OCI-LY7 (cell line): ENCODE measurements around the gene DMRTC1. TPM values are rescaled to one million over a fixed set of nuclear protein-coding genes. Genes with fewer than 3 reads are reported as not detected.
"Not testable (repeated sequence)": the region's sequence is repeated elsewhere in the genome, so short reads cannot be mapped to it uniquely, and the experiment has no call there.

ENCODE experiments used
- BruUV-seq: library from RNA; stranded (reverse); fragments of 400-500 nt; replicated peaks from 2 replicates; lab custom pipeline; 2021; lab: Mats Ljungman, UMichigan
- CTCF ChIA-PET: fragments of 300-600 bp; sonication (Branson Sonifier 250); formaldehyde crosslinking; loops from one replicate; lab custom pipeline; 2022; ENCODE audit warnings: antibody characterized with exemption; ENCODE audit not compliant: unreplicated experiment; lab: Charles Lee
- POLR2A ChIA-PET: fragments of 300-600 bp; sonication (Branson Sonifier 250); formaldehyde crosslinking; loops from one replicate; lab custom pipeline; 2022; ENCODE audit warnings: antibody characterized with exemption; lab: Charles Lee
- DNase-seq: peaks from one replicate; pipeline ENCODE4 v3.0.0-alpha.2; 2015; ENCODE audit warnings: low spot score
- H2AFZ ChIP-seq: fragments of 200-600 bp; sonication (generic), shearing (Covaris generic); 2 replicates; pipeline ENCODE4 v1.6.1; 2014; ENCODE audit warnings: mild to moderate bottlenecking, antibody characterized with exemption, low read length, moderate library complexity
- H3K27ac ChIP-seq: fragments of 200-600 bp; sonication (generic); 2 replicates; pipeline ENCODE4 v1.5.1; 2014; ENCODE audit warnings: mixed run types, low read depth, mild to moderate bottlenecking, moderate library complexity, low read length, inconsistent platforms; ENCODE audit not compliant: poor library complexity, severe bottlenecking
- H3K36me3 ChIP-seq: fragments of 200-600 bp; sonication (generic); 2 replicates; pipeline ENCODE4 v1.6.1; 2014; ENCODE audit warnings: mild to moderate bottlenecking, antibody characterized with exemption, low read length, moderate library complexity, mixed read lengths; ENCODE audit not compliant: insufficient read depth
- H3K4me1 ChIP-seq: fragments of 200-600 bp; sonication (generic); 2 replicates; pipeline ENCODE4 v1.5.1; 2014; ENCODE audit warnings: mild to moderate bottlenecking, low read length; ENCODE audit not compliant: insufficient read depth, poor library complexity, severe bottlenecking
- H3K4me2 ChIP-seq: fragments of 200-600 bp; sonication (generic); 2 replicates; pipeline ENCODE4 v1.6.1; 2014; ENCODE audit warnings: mild to moderate bottlenecking, low read length
- H3K4me3 ChIP-seq: fragments of 200-600 bp; sonication (generic); 2 replicates; pipeline ENCODE4 v1.5.1; 2014; ENCODE audit warnings: mild to moderate bottlenecking, low read depth, low read length; ENCODE audit not compliant: poor library complexity, severe bottlenecking
- H3K79me2 ChIP-seq: fragments of 200-600 bp; sonication (generic); 2 replicates; pipeline ENCODE4 v1.6.1; 2016; ENCODE audit warnings: low read depth, mild to moderate bottlenecking, low read length, moderate library complexity, mixed read lengths; ENCODE audit not compliant: insufficient read depth
- H3K9me2 ChIP-seq: fragments of 200-600 bp; sonication (generic); 2 replicates; pipeline ENCODE4 v1.6.1; 2016; ENCODE audit warnings: mild to moderate bottlenecking, low read length, mixed read lengths; ENCODE audit not compliant: insufficient read depth
- H3K9me3 ChIP-seq: fragments of 200-600 bp; sonication (generic); 2 replicates; pipeline ENCODE4 v1.6.1; 2014; ENCODE audit warnings: mild to moderate bottlenecking, mixed run types, low read length, mixed read lengths
- H4K20me1 ChIP-seq: fragments of 200-600 bp; sonication (generic); 2 replicates; pipeline ENCODE4 v1.6.1; 2014; ENCODE audit warnings: mild to moderate bottlenecking, antibody characterized with exemption, low read length, moderate library complexity, mixed read lengths; ENCODE audit not compliant: insufficient read depth
- intact Hi-C: fragments of 100-400 bp; cut with micrococcal nuclease; formaldehyde crosslinking; loops from one replicate; pipeline ENCODE4 v1.10.0; 2022; ENCODE audit not compliant: unreplicated experiment
- total RNA-seq, 2 experiments: library from RNA; depleted of rRNA in 1 of 2; stranded (reverse); fragments of >200 nt in 1 of 2; shearing (Covaris generic) in 1 of 2; gene quantifications; 2 replicates each; pipeline ENCODE4 v1.2.3, GENCODE V29; 2014 to 2022

Gene DMRTC1
- total RNA-seq, 2 experiments from 2014 or later, result not detected

DNA sequence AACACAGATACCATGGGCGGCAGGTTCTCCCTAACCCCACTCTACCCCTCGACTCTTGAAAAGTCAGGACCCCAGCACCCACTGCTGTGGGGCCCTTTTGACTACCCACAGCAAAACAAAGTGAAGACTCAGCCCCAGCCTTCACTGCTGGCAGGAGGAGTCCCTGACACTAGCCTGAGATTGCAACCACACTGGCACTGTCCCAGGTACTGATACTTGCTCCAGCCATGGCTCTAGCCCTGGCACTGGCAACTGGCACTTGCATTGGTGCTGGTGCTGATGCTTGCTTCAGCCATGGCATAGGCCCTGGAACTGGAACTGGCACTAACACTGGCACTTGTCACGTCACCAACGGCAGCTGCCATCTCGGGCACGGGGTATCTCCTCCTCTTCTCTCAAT lies 1.4 kb downstream of the DMRTC1 start:
- POLR2A ChIA-PET, H3K4me3 ChIP-seq, H2AFZ ChIP-seq, H3K79me2 ChIP-seq, BruUV-seq, H3K9me3 ChIP-seq, H4K20me1 ChIP-seq, H3K27ac ChIP-seq, H3K9me2 ChIP-seq, intact Hi-C loops, H3K4me1 ChIP-seq, DNase-seq, CTCF ChIA-PET, H3K36me3 ChIP-seq, H3K4me2 ChIP-seq: not testable (repeated sequence)

DNA sequence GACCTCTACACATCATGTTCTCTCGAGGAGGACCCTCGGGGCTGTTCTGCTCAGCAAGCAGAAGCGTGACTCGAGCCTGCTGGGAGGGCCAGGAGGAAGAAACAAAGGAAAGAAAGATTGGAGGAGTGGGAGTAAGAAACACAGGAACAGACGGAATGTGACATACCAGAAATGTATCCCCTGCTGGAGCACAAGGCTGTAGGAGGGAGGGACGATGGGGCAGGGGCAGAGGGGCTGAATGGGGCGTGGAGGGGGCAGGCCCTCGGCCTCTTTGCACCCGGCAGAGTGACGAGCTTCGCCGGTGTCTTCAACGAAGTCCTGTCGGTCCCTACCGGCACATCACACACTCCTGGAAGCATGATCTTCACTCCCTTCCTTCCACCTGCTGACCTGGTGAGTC lies 5.7 kb downstream of the DMRTC1 start, which contains the start of gene FAM236A:
FAM236A (plus strand) TSS at position 301 of the 400 bp plus-strand sequence; CDS start at position 358, 57 bp downstream.
- H3K9me3 ChIP-seq, H3K4me2 ChIP-seq, H3K79me2 ChIP-seq, H3K9me2 ChIP-seq, H3K4me3 ChIP-seq, DNase-seq, H3K4me1 ChIP-seq, H2AFZ ChIP-seq, BruUV-seq, H3K27ac ChIP-seq, intact Hi-C loops, H3K36me3 ChIP-seq, H4K20me1 ChIP-seq, POLR2A ChIA-PET, CTCF ChIA-PET: not testable (repeated sequence)

- CTCF ChIA-PET, DNase-seq, BruUV-seq, H3K27ac ChIP-seq, H3K4me1 ChIP-seq, POLR2A ChIA-PET, H3K4me3 ChIP-seq, H3K79me2 ChIP-seq, H3K4me2 ChIP-seq, H2AFZ ChIP-seq, intact Hi-C loops, H3K9me3 ChIP-seq, H3K9me2 ChIP-seq, H4K20me1 ChIP-seq, H3K36me3 ChIP-seq: not testable (repeated sequence)
Measured at GRCh38 chrX:72936882-72937455, 6.7 kb downstream of the DMRTC1 start.

GRCh38 chrX:72936455-72936854 lies 7.2 kb downstream of the DMRTC1 start:
- BruUV-seq, H4K20me1 ChIP-seq, H3K27ac ChIP-seq, H2AFZ ChIP-seq, H3K79me2 ChIP-seq, H3K4me1 ChIP-seq, H3K9me2 ChIP-seq, DNase-seq, H3K36me3 ChIP-seq, H3K4me2 ChIP-seq, POLR2A ChIA-PET, H3K4me3 ChIP-seq, intact Hi-C loops, CTCF ChIA-PET, H3K9me3 ChIP-seq: not testable (repeated sequence)

DNA sequence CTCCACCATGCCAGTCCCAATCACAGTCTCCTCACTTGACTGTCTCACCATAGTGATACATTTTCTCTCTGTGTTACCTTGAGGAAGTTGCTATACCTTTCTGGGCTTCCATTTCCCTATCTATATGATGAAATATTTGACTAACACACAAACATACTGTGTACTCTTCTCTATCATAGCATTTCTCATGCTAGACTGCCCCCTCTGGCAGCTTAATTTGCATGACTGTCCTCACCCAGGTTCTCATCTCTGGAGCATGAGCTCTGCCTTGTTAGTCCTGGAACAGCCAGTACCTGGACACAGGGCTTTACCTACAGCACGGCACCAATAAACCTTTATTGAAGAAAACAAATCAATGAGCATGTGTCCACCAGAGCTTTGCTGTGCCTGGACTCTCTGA lies 11.4 kb downstream of the DMRTC1 start:
- H3K4me1 ChIP-seq, H3K79me2 ChIP-seq, H3K4me3 ChIP-seq, H3K9me2 ChIP-seq, BruUV-seq, DNase-seq, H3K4me2 ChIP-seq, intact Hi-C loops, POLR2A ChIA-PET, H3K9me3 ChIP-seq, H2AFZ ChIP-seq, H3K36me3 ChIP-seq, H4K20me1 ChIP-seq, H3K27ac ChIP-seq, CTCF ChIA-PET: not testable (repeated sequence)

DNA sequence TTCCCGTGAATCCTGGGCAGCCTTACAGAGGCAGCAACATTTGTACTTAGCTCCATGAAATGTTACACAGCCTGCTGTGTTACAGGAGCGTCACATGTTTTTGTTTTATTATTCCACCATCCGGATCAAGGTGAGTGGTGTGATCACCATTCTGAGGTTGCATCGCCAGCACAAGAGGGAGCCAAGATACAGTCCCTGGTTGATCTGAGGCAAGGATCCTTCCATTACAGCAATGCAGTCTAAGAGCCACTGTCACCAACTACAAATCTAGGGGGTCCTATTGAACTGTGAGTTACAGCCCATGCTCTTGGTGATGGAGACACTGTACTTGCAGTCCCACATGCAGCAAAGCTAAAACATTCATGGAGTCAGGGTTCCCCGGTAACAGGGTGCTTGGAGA lies 27.5 kb downstream of the DMRTC1 start:
- H3K4me3 ChIP-seq, H3K27ac ChIP-seq, DNase-seq, CTCF ChIA-PET, POLR2A ChIA-PET, H3K79me2 ChIP-seq, H2AFZ ChIP-seq, H3K4me2 ChIP-seq, H4K20me1 ChIP-seq, H3K36me3 ChIP-seq, H3K9me2 ChIP-seq, H3K9me3 ChIP-seq, intact Hi-C loops, BruUV-seq, H3K4me1 ChIP-seq: not testable (repeated sequence)
